GM19395 (cell line): ENCODE results near the gene PLCB4.

ENCODE experiments used
- ATAC-seq: cut with Tn5 transposase; IDR thresholded peaks from one replicate; pipeline ENCODE4 v1.9.1; 2021; ENCODE audit warnings: mild to moderate bottlenecking, moderate library complexity; ENCODE audit not compliant: unreplicated experiment

PLCB4 gene

DNA sequence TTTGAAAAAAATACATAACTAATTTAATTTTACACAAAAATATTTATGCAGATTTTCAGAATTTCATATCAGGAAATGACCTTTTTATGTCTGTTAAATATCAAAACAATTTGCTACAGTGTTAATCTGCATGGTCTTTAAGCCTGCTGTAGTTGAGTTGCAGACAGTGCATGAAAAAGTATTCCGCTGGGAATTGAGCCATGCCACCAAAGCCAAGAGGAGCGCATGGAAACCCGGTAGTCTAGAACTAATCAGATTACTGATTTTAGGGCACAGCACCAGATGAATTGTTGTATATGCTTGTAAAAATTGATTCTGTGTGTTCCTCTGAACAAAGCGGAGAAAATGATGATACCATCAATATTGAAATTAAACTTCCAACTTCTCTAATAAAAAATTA lies 411.2 kb downstream of the PLCB4 start:
- ATAC-seq, result no peak

DNA sequence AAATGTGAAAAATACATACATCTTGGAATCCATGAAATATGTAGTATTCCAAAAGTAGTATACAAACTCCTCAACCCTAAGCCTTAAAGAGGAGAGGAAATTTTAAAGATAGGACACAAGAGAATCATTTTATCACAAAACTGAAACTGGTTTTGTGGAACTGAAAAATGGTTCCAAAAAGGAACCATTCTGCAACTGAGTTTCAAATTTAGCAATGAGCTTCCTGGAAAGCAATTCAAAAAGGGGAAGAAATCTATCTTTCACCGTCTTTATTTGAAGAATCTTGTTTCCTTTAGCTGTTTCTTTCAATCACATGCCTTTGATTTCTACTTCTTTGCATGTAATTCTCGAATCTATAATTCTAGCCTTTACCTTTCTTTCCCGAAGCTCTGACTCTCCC lies 413.3 kb downstream of the PLCB4 start:
- ATAC-seq, result peak; percentile 66

DNA sequence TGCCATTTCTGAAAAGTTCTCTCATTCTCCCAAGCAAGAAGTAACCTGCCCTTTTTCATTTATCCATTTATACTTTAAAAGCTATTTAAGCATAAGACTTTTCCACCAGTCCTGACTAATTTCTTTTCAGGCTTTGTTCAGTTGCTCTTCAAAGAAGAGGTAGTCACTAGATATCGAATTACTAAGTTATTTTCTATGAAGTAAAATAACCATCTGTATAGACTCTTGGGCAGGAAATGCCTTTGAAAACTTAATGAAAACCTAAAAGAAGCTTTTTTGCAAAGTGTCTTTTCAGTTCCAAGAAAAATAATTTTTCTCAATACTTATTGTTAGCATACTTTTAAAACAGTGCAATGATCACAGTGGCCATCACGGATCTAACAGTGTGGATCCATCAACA lies 414.2 kb downstream of the PLCB4 start:
- no peak for ATAC-seq

DNA sequence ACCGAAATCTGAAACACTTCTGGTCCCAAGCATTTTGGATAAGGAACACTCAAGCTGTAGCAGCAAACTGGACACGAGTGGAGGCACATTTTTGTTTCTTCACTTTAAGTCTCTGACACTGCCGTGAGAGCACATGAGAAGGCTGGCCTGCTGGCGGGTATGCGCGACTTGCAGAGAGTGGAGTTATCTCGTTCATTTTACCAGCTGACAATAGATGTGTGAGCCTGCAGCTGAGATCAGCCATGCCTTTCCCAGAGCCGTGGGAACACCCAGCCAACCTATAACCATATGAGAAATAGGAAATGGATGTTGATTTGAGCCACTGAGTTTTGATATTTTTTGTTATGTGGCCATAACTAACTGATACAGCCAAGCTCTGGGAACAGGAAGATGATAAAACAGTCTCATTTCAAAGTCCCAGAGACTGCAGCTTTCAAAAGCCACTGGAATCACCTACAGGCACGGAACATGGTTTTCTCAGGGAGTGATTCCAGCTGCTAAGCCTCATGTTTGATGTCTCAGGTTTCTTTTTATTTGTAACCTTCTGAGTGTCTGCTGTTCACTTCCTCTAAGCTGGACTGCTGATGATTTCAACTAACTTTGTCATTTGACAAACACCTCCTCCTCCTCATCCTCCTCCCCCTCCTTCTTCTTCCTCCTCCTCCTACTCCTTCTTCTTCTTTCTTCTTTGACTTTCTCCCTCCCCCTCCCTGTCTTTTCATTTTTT lies 416.9 kb downstream of the PLCB4 start:
- no peak for ATAC-seq

DNA sequence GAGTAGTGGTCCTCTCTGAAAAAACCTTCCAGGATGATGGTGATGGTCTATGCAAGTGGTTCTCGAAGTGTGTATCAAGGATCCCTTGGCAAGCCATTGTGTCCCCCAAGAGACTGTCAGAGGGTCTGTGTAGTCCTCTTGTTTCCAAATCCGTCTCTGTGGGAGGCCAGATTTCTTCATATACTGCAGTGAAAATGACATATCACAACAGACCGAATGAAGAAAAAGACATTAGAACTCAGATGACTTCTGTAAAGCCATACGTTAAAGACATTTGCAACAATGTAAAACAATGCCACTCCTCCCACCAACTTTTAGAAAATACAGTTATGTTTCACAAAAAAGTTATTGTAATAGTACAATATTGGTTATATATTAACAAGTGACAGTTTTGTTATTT lies 418.3 kb downstream of the PLCB4 start:
- ATAC-seq, result no peak

DNA sequence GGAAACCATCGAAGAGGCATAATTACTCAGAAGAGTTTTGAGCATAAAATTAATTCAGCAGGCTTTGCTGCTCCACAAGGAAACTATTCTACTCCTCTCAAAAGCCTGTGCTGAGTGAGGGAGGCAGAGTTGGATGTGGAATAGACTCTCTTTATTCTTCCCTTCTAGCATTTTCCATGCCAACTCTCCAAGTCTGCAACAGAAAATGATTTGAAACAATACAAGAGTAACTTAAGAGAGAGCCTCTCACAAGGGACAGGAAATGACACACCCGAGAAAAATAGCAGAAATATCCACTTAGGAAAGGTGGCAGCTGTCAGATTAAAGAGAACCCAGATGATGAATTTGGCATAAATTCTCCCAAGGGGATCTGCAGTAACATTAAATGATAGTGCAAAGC lies 419.2 kb downstream of the PLCB4 start:
- ATAC-seq, result no peak

DNA sequence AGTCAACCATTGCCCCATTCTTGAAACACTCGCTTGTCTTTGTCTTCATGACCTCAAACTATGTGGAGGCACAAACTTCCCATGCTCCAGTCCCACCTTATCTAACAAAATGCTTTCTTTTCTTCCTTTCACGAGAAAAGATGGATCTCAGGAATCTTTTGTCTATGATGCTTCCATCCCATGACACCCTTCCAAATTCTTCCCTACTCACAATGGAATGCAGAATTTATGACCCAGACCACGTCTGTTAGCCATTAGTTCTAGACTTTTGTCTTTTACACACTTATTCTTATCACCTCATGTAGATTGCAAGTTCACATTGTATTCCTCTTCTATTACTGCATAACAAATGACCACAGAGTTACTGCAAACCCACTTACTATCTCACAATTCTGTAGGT lies 421.3 kb downstream of the PLCB4 start:
- no peak for ATAC-seq

DNA sequence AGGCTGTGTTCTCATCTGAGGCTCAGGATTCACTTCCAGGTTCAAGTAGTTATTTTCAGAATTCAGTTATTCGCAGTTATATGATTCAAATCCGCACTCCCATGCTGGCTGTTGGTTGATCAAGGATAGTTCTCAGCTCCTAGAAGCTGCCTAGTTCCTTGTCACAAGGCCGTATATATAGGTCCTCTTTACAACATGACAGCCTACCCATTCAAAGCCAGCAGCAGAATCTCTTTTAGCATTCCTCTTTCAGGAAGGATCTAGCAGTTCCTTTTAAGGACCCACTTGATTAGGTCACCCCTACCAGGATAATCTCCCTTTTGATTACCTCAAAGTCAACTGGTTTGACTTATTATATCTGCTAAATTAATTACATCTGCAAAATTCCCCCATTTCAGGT lies 421.7 kb downstream of the PLCB4 start:
- no peak for ATAC-seq

DNA sequence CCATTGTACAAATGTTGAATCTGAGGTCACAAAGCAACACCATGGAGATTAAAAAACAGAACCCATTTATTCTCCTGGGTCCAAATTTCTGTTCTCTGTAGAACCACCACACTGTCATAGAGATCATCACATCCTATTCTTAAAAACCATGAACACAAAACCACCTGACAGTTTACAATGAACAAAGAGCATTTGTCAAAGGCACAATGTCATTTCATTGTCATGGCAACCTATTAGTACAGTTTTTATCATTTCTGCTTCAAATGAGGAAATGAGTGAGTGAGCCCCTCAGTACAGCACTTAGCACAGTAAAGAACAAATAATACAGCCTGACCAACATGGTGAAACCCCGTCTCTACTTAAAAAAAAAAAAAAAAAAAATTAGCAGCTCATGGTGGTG lies 422.4 kb downstream of the PLCB4 start:
- no peak for ATAC-seq

DNA sequence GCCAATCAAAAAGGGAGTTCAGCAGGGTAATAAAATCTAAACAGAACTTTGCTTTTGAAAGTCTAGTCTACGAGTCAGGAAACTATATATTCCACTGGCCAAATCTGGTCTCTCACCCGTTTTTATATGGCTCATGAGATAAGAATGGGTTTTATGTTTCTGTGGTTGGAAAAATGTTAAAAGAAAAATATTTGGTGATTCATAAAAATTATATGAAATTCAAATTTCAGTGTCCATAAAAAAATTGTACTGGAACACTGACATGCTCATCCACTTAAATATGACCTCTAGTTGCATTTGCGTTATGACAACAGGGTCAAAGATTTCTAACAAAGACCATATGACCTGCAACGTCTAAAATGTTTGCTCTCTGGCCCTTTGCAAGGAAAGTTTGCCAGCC lies 423.2 kb downstream of the PLCB4 start:
- ATAC-seq, result no peak

DNA sequence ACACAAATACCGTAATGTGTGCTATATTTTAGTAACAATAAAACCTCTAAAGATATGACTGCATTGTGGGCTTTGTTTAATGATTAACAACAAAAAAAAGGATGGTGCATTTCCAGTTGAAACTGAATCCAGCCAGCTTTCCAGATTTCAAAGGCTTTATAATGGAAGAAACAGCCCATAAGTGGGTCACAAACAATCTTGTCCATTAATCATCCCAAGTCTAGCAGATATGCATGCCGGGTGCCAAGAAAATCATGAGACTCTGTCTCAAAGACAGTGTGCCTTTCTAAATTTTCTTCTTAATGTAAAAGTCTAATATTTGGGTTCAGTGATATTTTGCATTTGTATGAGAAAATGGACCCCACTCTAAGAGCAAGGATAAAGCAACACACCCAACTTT lies 424.9 kb downstream of the PLCB4 start:
- ATAC-seq, result no peak

DNA sequence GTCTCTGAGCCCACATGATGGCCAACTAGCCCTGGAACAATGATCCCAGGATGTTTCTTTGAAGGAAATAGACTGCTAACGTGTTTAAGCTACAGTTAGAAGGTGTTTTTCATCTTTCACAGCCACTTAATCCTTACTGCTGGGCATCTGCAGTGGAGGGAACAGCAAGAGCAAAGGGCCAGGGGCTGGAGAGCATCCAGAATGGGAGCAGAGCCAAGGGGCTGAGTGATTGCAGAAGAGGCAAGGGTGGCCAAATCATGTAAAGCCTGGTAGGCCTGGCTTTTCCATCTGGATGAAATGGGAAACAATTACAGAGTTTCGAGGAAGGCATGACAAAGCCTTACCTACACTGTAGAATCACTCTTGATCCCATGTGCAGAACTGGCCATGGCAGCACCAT lies 426.8 kb downstream of the PLCB4 start:
- ATAC-seq, result no peak

DNA sequence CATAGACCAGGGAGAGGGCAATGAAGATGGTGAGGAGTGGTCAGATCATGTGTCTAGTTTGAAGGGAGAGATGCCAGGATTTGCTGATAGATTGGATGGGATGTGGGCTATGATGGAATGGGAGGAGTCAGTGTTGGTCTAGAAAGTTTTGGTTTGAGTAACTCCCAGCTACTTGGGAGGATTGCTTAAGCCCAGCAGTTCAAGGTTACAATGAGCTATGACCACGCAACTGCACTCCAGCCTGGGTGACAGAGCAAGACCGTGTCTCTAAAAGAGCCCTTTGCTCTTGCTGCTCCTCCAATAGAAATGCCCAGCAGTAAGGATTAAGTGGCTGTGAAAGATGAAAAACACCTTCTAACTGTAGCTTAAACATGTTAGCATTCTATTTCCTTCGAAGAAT lies 427.3 kb downstream of the PLCB4 start:
- no peak for ATAC-seq

DNA sequence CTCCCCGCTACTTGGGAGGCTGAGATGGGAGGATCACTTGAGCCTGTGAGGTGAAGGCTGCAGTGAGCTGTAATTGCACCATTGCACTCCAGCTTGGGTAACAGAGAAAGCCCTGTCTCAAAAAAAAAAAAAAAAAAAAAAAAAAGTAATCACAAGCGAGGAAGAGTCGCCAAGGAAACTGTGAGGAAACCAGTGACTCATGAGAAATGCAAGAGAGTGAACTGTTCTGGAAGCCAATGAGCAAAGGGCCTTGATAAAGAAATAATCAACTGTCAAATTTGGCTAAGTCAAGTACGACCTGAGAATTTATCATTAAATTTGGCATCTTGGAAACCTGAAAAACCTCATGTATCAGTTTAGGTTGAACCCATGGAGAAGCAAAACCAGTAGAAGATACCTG lies 429.4 kb downstream of the PLCB4 start:
- ATAC-seq, result no peak

DNA sequence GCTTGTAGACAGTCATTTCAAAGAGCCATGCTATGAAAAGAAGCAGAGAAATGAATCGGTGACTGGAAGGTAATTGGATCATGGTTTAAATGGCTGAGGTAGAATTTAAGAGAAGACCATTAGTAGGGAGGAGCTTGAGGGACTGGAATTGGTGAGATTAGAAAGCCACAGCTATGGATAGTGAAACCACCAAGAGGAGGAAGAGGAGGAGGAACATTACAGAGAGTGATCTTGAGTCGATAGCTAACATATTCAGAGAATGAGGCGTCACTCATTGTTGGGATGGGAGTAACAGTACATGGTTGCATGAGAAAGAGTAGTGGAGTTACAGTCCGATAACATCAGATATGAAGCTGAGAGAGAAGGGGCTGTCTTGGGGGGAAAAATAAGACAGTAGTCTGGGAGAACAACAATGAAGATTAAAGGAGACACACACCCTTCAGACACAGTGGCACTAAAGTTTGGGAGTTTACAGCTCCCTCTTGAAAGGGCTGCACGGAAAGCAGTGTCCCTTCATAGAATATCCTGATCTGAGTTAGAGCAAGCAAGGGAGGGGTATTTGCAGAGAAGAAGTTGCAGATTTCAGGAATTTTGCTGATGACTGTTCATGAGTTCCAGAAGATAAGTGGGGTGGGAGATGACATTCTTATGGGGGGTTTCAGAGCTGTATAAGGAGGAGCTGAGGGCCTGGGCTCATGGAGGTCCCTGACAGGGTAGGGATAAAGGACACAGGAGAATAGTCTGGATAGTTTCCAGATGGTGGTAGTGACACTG lies 430.4 kb downstream of the PLCB4 start:
- no peak for ATAC-seq

DNA sequence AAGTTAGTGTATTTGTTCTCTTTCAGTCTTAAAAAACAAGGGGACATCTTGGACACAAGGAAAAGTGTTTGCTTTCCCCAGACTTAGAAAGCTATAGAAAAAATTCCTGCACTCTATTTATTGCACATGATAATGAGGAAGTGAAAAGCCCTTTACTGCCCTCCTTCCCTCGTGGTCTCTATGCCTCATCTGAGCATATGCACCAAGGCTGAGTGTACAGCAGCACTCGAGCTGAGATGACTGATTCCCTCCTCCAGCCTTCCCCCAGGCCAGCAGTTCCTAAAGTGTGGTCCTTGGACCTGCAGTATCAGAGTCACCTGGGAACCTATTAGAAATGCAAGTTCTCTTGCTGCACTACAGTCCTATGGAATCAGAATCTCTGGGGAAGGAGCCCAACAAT lies 431.2 kb downstream of the PLCB4 start:
- ATAC-seq, result peak; percentile 73

DNA sequence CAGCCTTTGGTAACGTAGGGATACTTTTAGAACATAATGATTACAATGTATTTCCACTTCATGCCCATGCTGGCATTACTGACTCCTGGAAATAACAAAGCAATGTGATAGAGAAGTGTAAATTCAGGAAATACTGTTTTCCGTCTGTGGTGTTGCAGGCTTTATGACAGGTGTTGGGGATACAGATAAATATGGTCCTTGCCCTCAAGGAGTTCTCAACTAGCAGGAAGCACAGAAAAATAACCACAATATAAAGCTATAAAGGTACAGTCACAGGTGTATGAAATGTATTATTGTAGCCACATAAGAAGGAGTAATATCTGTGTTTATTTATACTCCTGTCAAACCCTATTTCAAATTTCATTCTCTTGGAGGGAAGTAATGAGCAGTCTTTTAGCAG lies 432.6 kb downstream of the PLCB4 start:
- ATAC-seq, result no peak

DNA sequence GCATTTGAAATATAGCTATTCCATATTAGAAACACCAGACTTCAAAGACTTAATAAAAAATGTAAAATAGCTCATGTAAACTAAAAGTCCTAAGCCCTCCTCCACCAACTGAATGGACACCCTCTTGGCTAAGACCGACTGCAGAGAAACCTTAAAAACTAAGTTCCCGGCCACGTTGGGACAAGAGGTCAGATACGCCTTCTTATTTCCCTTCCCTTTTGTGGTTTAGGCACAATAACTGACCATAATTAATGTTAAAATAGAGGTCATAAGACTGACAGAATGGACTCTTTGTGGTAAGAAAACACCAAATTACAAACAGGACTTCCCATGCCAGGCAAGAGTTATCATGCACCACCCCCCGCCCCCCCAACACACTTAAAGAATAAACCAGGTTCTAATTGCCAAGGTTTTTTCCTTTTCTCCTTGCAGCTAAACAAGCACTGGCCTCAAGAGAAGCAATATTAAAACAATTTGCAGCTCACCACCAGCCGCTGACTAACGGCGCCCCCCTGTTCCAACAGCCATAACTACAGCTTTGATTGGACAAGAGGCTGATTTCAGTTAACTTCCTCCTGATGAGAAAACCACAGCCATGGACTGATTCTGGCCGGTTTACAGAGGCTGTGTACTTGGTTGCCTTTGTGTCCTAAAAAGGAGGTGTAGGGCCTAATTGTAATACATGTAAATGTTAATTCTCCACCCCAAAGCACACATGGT lies 434.8 kb downstream of the PLCB4 start:
- no peak for ATAC-seq

DNA sequence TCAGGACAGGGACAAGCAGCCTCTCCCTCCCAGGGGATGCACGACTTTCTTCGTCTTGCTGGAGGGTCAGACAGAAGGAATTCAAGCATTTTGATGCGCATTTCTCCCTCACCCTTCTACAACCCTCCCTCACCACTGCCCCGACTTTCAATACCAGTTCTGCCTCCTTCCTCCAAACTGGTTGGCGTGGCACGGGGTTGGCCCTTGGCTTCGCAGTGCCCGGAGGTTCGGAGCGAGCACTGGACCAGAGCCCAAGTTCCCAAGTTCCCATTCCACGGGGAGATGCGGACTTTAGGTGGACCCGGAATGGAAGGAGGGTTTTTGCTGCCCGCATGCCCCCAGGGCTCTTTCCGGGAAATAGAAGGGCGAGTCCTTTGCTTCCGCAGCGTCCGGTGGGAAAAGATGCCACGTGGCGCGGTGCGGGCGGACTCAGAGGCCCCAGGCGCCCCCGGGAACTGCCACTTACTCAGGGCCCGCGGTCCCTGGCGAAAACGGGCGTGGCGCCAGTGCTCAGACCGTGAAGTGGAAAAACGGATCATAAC lies 437.5 kb downstream of the PLCB4 start:
- ATAC-seq, result no peak

DNA sequence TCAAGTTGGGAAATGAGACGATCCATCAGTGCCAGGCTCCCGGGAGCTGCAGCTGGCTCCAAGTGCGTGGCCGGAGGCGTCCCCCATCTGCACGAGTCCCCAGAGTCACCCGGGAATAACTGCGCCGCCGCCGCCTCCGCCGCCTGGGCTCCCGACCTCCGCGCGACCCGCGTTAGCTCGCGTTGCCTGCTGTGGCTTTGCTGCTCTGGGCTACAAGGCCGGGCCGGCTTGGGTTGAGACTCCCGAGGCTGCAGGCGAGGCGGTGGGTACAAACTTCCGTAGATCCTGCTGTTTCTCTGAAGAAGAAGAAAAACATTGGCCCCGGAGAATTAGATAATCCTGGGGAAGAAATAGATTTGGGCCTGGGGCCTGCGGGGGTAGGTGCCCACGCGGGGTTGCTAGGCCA lies 438.1 kb downstream of the PLCB4 start:
- ATAC-seq, result no peak

DNA sequence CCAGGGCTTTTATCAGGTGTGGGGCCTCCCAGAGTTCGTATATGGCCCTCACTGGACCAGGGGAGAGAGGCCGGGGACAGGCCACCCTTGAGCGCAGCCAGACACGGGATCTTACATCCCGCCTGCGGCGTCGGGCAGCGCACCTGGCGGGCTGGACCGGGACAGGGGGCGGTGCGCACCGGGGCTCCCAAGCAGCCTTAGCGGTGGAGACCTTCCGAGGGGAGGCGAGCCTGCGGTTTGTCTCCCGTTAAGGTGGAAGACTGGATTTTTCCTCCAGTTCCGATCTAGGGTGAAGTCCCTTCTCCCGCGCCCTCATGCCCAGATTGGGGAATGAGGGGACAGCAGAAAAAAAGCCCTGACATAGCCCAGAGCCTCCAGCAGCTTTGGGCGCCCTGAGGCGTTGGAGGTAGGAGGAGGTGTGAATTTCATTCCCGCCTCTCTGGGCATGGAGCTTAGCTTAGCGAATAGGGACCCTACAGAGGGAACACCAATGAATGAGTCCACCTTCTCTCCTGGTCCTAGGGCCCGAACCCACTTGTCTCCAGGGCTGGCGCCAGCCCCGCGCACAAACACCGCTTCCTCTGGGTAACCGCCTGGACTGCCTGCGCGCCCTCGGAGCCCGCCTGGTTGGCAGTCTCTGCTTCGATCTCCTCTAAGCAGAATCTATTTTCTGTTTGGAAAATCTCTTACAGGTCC lies 438.8 kb downstream of the PLCB4 start:
- no peak for ATAC-seq
